Measurements from ENCODE around the gene KDM1B. TPM values are rescaled to one million over a fixed set of nuclear protein-coding genes. Genes with fewer than 3 reads are reported as not detected.

The KDM1B gene
- total RNA-seq, 4 donors from 2014 or later = 23.5 to 27.9 (median 24.5) TPM

GRCh38 chr6:18119236-18119635, 36.0 kb upstream of the KDM1B start:
- intact Hi-C loops (cut with DNase I; ENCODE audit: low total_unique reads) = no loop called here
- 53 to 75% methylated on average over 5 of the region's 5 CpGs for WGBS, 2 donors
- no peak for TF ChIP-seq CTCF (IDR thresholded peaks at IDR 0.05)
- TF ChIP-seq POLR2A (IDR thresholded peaks at IDR 0.05) = no peak
- no peak for DNase-seq (ENCODE audit: low spot score in 2 of 2)
- H3K4me3 ChIP-seq (ENCODE audit: low read depth, poor library complexity, severe bottlenecking) = no peak overlapping the region

GRCh38 chr6:18121580-18122127, 33.6 kb upstream of the KDM1B start:
- DNase-seq (ENCODE audit: low spot score in 2 of 2) = no peak
- WGBS, 2 donors = 76 to 81% methylated on average over 19 of the region's 19 CpGs
- intact Hi-C loops (cut with DNase I; ENCODE audit: low total_unique reads) = loop anchor here (10.0 kb wide), 1 partner anchor 277 kb away; no protein-coding TSS in a partner anchor
- H3K4me3 ChIP-seq (ENCODE audit: low read depth, poor library complexity, severe bottlenecking) = no peak overlapping the region
- no peak for TF ChIP-seq CTCF (IDR thresholded peaks at IDR 0.05)
- TF ChIP-seq POLR2A (IDR thresholded peaks at IDR 0.05) = no peak

GRCh38 chr6:18122128-18123093, 32.8 kb upstream of the KDM1B start, which contains the start of gene NHLRC1:
TSS of gene NHLRC1 (minus strand) at chr6:18122677. CDS start at chr6:18122606, 71 bp downstream.
- intact Hi-C loops (cut with DNase I; ENCODE audit: low total_unique reads) = loop anchor here (10.0 kb wide), 1 partner anchor 278 kb away; no protein-coding TSS in a partner anchor
- DNase-seq (ENCODE audit: low spot score in 2 of 2) = peak; percentile 89 to 98
- WGBS, 2 donors = 35 to 37% methylated on average over 28 to 37 of the region's 82 CpGs
- TF ChIP-seq CTCF (IDR thresholded peaks at IDR 0.05) = peak in 2 of 3 donors; percentile 77 to 100
- TF ChIP-seq POLR2A (IDR thresholded peaks at IDR 0.05) = no peak
- peak within 1 kb of the TSS; percentile 32 for H3K4me3 ChIP-seq (ENCODE audit: low read depth, poor library complexity, severe bottlenecking)

- WGBS, 2 donors = 50% methylated on average over 5 of the region's 5 CpGs
- H3K4me3 ChIP-seq (ENCODE audit: low read depth, poor library complexity, severe bottlenecking) = no peak overlapping the region
- TF ChIP-seq POLR2A (IDR thresholded peaks at IDR 0.05) (no peak), CTCF (IDR thresholded peaks at IDR 0.05) (no peak)
- intact Hi-C loops (cut with DNase I; ENCODE audit: low total_unique reads) = loop anchor here (10.0 kb wide), 1 partner anchor 281 kb away; no protein-coding TSS in a partner anchor
- DNase-seq (ENCODE audit: low spot score in 2 of 2) = no peak
Measured at GRCh38 chr6:18126121-18126520, 29.1 kb upstream of the KDM1B start.

GRCh38 chr6:18132346-18132745, 22.9 kb upstream of the KDM1B start:
- DNase-seq (ENCODE audit: low spot score in 2 of 2) = no peak

More at GRCh38 chr6:18132346-18132745, 22.9 kb upstream of the KDM1B start:
- no peak overlapping the region for H3K4me3 ChIP-seq (ENCODE audit: low read depth, poor library complexity, severe bottlenecking)
- 97 to 98% methylated on average over 3 of the region's 3 CpGs for WGBS, 2 donors
- intact Hi-C loops (cut with DNase I; ENCODE audit: low total_unique reads) = no loop called here
- TF ChIP-seq CTCF (IDR thresholded peaks at IDR 0.05) = no peak
- TF ChIP-seq POLR2A (IDR thresholded peaks at IDR 0.05) = no peak

Measured in lower leg skin (tissue), 4 donors.